HG03354 (cell line): ENCODE results near the gene CCDC71L.

Experiments
- ATAC-seq: cut with Tn5 transposase; IDR thresholded peaks from one replicate; pipeline ENCODE4 v1.9.1; 2021; ENCODE audit warnings: mild to moderate bottlenecking; ENCODE audit not compliant: unreplicated experiment, poor library complexity, severe bottlenecking

Gene CCDC71L

DNA sequence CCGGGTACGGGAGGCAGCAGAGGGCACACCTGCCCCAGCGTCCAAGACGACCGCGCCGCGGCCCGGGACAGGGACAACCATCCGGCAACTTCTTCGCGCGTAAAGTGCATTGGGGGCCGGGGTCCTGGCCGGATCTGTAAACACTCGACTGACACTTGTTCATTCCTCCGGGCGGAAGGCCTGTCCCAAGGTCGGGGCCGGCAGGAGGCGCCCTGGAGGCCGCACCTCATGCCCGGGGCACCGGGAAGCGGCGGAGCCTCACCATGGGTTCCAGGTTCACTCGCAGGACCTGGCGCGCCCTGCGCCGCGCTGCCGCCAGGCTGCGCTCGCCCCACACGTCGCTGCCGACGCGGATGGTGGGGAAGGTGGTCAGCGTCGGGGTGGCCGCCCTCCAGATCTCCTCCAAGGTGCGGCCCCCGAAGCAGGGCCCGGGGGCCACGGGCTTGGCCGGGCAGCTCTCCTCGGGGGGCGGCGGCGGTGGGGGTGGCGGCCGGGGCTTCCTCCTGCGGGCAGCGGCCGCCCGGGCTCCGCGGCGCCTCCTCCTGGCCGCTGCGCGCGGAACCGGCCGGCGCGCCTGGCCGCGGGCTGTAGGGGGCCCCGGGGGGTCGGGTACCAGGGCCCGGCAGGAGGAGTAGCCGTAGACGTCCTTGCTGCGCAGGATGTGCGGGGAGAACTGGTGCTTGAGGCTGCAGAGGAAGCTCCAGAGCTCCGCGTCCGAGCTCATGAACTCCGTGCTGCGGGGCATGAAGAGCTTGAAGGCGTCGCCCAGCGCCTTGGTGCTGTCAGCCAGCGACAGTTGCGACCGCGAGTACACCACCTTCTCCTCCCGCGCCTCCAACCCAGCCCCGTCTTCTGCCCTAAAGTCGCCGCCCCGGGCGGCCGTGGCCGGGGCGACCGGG lies 746 bp downstream of the CCDC71L start:
- ATAC-seq, result peak; percentile 70

DNA sequence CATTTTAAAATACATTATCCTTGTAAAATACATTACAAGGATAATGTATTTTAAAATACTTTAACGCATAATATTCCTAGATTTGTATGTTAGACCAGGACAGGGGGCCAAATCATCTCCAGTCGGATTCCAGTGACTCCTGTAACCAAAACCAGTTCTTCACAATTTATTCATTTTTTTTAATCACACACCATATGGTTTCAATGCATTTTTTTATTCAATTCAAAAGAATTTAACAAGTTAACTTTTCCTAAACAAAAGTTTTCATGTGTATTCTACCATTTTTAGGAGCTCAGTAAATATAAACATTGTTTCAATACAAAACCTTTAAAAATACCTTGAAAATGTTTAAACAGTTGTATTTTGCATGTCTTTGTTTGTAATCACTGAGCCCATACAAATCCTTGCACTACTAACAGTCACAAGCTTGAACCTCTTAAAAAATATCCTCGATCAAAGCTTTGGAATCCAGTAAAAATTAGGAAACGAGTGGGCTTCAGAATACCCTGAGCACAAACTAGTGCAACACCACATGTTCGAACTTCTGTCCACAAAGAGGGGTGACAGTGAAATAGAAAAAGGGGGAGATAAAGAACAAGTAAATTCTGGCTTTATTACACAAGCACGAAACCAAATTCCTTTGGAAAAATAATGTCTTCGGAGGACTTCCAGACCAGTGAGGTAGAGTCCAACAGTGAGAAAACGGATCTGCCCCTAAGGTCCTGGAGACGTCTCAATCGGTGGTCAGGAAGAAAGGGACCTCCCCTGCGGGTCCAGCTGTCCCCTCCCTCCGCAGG lies 1.6 kb downstream of the CCDC71L start:
- ATAC-seq, result no peak

DNA sequence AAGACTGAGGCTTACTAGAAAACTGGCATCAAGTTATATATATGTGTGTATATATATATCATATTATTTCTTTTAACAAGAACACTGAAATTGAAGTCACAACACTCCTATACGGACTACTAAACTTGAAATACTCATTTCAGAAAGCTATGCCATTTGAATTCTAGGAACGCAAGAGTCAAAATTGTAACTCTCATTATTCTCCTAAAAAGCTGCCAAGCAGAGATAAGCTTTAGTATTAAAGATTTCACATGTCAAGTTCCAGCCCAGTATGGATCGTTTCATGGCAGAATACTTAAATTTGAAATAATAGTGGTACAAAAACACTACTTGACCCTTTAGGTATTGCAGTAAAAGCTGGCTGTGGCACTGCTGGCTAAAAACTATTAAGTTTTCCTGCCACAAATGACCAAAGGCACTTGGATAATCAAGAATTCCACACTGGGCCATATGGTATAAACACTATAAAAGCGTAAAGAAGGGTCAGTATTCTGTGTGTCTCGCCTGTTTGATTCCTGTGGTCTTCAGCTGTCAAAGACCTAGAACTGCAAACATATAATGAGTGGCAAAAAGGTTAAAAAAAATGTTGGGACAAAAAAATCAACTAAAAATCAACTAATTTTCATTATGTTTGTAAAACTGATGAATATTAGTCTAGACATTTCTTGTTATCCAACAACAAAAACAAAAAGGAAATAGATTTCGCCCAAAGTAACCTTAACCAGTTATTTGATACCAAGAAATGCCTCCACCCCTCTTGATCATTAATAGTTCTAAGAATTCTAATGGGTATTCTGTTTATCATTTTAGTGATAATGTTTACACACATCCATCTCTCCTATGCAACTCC lies 2.4 kb downstream of the CCDC71L start:
- no peak for ATAC-seq

DNA sequence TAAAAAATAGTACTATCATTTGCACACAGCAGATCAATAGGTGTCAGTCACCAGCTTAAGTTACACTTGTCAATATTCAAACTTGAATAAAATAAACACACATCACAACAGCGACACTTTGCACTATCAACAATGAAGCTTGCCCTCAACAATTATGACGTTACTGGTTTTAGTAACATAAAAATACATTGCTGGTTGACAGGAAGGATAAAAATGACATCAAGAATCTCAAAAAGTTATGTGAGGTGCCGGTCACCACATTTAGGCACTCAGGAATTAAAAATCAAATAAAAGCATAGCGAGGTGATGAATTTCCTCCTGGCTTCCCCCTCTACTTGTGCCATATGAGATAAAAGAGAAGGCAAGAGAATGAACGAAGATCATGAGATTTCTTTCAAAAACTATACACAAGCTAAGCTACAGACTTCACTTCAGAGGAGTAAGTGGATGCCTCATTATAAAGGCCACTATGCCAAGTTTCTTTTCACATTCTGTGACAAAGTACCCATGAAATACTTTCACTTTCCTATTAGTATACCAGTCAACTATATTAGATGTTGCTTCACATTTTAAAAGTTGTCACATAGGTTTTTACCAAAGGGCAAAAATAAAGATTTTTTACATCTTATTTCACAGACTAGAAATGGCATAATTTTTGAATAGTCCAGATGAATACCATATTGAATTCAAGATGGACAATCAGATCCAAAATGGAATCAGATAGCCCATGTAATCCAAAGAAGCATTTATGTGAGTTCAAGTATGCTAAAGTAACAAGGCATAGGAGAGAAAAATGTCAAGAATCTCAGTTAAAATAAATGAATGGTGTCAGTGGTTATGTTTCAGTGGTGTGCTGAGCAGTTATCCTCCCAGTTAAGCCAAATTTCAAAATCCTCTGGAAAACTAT lies 3.6 kb downstream of the CCDC71L start:
- ATAC-seq, result no peak

DNA sequence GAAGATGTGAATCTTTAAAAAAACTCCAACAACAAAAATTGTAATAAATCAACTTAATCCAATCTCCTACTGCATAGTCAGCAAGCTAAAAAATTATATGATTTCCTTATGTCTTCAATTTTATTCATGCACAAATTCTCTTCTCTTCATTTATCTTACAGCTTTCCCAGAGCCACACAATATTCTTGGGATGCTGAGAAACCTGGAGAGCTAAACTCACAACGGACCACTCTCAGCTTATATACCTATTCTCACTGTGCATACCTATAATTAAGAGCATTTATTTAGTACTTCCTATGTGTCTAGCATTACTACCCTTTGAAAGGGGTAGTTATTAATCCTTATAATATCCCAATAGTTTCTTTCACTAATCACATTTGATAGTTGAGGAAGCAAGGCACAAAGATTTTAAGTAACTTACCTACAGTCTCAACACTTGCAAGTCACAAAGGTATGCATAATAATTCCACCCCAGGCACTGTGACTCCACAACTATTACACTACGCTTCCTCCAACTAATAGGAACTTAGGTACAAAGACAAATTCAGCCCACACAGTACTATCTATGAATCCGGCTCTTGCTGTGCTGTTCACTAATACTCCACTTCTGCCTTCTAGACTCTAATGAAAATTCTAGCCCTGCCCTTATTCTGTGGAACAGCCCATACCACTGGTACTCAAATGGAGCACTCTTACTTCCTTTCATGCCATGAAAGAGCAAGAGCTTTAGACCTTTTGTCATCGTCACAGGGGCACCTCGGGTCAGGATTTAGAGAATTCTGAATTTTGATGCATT lies 5.1 kb downstream of the CCDC71L start:
- ATAC-seq, result no peak

DNA sequence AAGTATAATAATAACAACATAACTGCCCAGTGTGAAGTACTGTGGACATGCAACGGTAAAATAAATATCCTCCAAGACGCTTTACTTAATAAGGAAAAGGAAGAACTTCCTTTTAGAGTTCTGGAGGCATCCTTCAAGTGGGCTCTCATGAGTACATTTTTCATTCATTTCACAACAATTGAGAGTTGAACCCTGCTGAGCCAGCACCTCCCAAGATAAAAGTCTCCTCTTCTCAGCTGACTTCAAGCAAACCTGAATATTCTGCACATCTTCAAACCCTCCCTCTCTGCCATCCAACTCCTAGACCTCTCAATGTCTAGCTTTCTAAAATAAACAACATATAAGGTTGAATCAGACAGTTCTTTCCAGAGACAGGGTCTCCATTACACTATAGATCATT lies 7.5 kb downstream of the CCDC71L start:
- ATAC-seq, result no peak

DNA sequence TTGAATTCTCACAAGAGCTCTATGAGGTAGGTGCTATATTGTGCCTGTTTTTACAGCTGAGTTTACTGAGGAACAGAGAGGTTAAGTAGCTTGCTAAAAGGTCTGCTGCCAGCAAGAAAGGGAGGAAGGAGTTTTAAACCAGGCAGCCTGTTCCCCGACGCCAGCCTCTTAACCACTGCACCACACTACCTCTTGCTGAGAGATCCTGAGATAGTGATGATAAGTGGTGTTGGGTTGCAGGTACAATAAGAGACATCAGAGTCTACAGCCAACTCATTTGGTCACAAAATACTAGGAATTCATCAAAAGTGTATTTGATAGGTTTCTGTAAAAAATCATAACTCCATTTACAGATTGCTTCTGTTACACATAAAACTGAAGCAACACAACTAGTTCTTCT lies 8.0 kb downstream of the CCDC71L start:
- no peak for ATAC-seq

DNA sequence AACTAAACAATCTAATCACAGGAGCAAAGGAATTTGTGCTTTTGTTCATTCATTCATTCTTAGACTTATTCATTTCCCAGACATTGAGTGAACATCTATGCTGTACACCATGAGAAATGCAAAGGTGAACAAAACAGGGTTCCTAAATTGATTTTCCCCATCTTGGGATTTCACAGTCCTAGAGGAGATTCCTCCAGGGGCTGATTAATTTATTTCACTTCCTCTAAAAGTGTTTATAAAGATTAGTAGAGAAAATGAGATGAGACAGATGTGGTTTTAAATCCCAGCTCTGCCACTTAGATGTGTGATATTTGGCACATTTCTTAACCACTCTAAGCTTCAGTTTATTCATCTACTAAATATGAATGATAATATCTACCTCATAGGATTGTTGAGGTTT lies 8.9 kb downstream of the CCDC71L start:
- ATAC-seq, result no peak

DNA sequence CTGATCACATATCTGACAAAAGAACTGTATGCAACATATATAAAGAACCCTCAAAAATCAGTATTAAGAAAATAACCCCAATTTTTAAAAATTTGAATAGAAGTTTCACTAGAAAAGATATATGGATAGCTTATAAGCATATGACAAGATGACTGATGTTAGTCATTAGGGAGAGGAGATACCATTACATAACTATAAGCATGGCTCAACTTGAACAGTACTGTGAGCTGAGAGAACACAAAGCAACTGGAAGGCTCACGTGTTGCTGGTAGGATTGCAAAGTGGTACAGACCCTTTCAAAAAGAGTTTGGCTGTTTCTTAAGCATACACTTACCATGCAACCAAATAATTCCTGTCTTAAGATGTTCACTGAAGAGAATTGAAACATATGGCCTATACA lies 14.7 kb downstream of the CCDC71L start:
- no peak for ATAC-seq

DNA sequence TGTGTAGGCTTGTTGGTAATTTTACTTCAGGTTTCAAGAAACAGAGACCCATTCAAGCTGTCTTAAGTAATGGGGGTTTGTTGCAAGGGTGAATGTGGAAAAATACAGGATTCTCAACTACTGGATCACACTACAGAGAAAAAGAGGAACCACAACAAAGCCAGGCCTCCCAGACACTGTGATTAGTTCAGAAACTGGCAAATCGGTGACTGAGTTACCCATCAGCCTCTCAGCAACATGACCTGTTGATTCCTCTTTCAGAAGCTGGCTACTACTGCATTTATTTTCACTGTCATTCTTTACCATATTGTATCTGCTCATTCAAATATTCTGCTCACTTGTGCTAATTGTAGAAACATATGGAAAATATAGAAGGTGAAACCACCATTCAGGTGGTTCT lies 16.0 kb downstream of the CCDC71L start:
- peak; percentile 61 for ATAC-seq

DNA sequence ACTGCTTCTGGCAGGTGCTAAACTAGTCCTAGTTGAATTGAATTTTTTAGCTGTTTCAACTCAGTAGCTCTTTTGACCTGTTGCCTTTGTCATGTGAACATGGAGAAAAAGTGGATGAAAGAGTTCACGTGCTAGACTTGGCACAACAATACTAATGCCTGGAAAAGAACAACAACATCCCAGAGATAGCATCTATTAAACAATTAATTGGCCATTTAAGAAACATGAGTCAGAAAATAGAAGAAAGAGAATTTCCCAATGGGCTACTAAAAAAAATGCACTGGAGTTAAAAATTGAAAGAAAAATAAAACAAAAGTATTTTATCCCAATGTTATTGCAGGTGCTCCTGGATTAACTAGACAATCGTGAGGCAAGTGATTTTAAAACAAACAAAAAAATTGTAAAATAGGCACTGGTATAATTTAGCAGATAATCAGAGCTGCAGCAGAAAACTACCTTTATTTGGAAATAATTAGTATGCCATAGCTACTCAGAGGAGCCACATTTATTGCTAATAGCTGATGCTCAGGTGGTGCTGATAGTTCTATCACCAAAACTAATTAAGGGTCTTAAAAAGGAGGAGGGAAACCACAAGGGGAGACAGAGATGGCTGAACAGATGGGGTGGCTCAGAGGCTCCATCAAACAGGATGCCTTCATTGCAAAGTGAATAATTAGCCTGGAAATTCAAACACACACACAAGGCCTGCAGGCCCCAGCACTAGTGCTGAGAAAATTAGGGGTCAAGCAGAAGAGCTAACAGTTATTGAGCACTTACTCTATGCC lies 17.6 kb downstream of the CCDC71L start:
- ATAC-seq, result no peak

DNA sequence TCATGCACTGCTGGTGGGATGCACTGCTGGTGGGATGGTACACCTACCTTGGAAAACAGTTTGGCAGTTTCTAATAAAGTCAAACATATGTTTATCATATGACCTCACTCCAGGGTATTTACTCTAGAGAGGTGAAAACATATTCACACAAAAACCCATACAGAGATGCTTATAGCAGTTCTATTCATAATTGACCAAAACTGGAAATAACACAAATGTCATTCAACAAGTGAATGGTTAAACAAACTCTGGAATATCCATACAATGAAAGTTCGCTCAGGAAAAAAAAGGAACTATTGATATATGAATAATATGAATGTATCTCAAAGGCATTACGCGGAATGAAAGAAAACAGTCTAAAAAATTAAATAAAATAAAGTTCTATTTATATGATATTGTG lies 19.5 kb downstream of the CCDC71L start:
- no peak for ATAC-seq

DNA sequence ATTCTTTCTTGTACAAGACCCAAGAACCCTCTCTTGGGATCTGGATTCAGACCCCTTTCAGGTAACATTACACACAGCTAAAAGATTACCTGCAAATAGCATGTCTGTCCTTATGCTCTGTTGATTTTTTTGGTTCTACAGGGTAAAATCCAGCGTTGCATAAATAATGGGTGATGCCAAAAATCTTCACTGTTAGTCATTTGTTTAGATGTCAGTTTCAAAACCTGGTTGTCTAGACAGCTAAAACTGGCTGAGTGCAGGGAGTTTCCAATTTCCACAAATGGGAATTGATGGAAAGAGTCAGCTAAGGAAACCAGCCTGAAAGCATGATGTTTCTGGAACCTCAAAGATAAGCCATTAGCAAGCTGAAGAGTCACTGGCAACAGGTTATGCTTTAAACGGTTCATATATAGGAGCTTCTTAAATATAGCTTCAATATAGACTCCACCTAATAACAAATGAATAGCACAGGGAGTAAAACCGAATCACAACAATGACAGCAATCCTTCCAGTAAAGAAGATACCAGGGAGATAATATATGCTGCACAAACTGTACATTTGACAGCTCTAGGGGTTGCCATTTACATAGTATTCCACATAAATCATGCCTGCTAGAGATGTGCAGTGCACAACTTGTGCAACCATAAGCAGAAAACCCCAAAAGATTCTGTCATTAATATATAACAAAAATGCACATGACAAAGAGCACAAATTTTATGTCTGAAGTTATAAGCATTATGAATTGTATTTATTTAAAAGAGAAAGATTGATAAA lies 20.4 kb downstream of the CCDC71L start:
- ATAC-seq, result no peak

DNA sequence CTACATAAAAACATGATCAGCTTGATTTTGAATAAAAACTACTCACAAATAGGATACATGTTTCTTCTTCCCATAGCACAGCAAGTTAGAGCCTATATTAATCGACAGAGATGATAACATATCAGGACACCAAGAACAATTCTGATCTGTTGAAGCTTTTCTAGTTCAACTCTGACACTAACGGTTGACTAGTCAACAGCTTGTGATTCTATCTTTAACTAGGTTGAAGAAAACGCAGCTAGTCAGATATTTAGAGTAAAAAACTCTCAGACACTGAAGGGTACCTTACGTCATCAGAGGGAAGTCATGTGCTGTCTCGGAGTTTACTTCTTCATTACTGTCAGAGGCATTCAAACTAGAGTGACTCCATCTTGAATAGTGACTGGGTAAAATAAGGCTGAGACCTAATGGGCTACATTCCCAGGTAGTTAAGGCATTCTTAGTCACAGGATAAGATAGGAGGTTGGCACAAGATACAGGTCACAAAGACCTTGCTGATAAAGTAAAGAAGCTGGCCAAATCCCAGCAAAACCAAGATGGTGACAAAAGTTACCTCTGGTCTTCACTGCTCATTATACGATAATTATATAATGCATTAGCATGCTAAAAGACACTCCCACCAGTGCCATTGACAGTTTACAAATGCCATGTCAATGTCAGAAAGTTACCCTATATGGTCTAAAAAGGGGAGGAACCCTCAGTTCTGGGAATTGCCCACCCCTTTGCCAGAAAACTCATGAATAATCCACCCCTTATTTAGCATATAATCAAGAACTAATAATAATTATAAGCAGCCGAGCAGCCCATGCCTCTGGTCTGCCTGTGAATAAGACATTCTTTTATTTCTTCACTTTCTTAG lies 21.3 kb downstream of the CCDC71L start:
- ATAC-seq, result no peak

DNA sequence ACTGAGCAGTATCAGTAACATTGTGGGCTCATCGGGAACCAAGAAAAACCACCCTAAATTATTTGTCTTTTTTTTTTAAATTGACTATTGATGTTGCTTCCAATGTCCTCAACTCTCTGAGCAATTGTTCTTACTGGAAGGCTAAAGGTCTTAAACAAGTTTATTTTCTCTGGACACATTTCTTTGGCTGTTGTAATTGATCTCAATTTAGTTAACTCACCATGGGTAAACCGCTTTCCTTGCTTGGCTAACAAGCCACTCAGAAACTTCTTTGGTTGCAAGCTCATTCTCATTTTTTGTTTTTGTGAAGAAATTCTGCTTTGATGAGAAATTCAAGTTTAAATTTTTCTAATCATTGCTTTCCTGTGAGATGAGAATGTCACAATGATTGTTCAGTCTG lies 25.5 kb downstream of the CCDC71L start:
- ATAC-seq, result no peak

DNA sequence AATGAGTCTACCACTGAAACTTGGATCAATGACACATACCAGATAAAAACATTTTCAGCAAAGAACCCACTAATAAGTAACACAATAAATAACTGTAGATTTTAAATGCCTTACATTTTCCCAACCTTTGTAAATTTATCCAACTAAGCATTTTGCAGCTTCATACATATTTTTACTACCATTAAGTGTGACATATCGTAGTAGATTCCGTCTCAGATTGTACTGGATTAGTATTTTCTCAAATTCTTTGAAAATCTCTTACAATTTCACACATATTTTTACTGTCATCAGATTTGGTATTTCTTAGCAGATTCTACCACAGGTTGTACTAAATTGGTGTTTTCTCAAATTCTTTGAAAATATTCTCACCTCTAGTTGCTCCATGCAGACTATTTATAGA lies 26.0 kb downstream of the CCDC71L start:
- no peak for ATAC-seq
